ENCODE data around the gene SKIC3.

SKIC3 gene

GRCh38 chr5:95595289-95595931, 40.6 kb upstream of the SKIC3 start:
- H3K79me2 ChIP-seq (ENCODE audit: insufficient read depth, low read length) = no peaks in the 10 kb centered on the region
- TF ChIP-seq EZH2phosphoT487 (conservative IDR thresholded peaks at IDR 0.05; ENCODE audit: low read length) (no peak), CTCF (IDR thresholded peaks at IDR 0.05; ENCODE audit: insufficient read depth, low read length, poor library complexity, severe bottlenecking) (no peak)

GRCh38 chr5:95591490-95591901, 36.7 kb upstream of the SKIC3 start:
- no peak overlapping the region for H2AFZ ChIP-seq (ENCODE audit: low read depth, low read length, severe bottlenecking)
- H3K4me2 ChIP-seq (ENCODE audit: low read depth, low read length, poor library complexity, severe bottlenecking) = no peak overlapping the region
- H3K36me3 ChIP-seq (ENCODE audit: low read length) = no peaks in the 10 kb centered on the region
- no peaks in the 10 kb centered on the region for H3F3A ChIP-seq (ENCODE audit: insufficient read depth)
- no peaks in the 10 kb centered on the region for H3K27me3 ChIP-seq (ENCODE audit: low read length)
- H4K20me1 ChIP-seq (ENCODE audit: low read depth, low read length) = no peaks in the 10 kb centered on the region
- no peak overlapping the region for H3K27ac ChIP-seq (ENCODE audit: low read depth, low read length)
- no peak overlapping the region for H3K9ac ChIP-seq (ENCODE audit: low read length)
- TF ChIP-seq CTCF (IDR thresholded peaks at IDR 0.05; ENCODE audit: insufficient read depth, low read length, poor library complexity, severe bottlenecking) (no peak), EZH2phosphoT487 (conservative IDR thresholded peaks at IDR 0.05; ENCODE audit: low read length) (no peak)
- H3K79me2 ChIP-seq (ENCODE audit: insufficient read depth, low read length) = no peaks in the 10 kb centered on the region
- H3K9me3 ChIP-seq (ENCODE audit: insufficient read depth, low read length) = no peaks in the 10 kb centered on the region
- H3K9me2 ChIP-seq (replicated peaks; ENCODE audit: insufficient read depth, low read length) = no peaks in the 10 kb centered on the region
- H3K4me3 ChIP-seq (ENCODE audit: insufficient read depth, low read length, poor library complexity, severe bottlenecking) = no peak overlapping the region

More at GRCh38 chr5:95595289-95595931, 40.6 kb upstream of the SKIC3 start:
- no peak overlapping the region for H3K27ac ChIP-seq (ENCODE audit: low read depth, low read length)
- H3F3A ChIP-seq (ENCODE audit: insufficient read depth) = no peaks in the 10 kb centered on the region
- H3K27me3 ChIP-seq (ENCODE audit: low read length) = no peaks in the 10 kb centered on the region
- H3K9ac ChIP-seq (ENCODE audit: low read length) = no peak overlapping the region
- no peaks in the 10 kb centered on the region for H3K9me3 ChIP-seq (ENCODE audit: insufficient read depth, low read length)
- H3K9me2 ChIP-seq (replicated peaks; ENCODE audit: insufficient read depth, low read length) = no peaks in the 10 kb centered on the region
- no peaks in the 10 kb centered on the region for H4K20me1 ChIP-seq (ENCODE audit: low read depth, low read length)
- no peak overlapping the region for H3K4me3 ChIP-seq (ENCODE audit: insufficient read depth, low read length, poor library complexity, severe bottlenecking)
- H3K36me3 ChIP-seq (ENCODE audit: low read length) = no peaks in the 10 kb centered on the region
- no peak overlapping the region for H3K4me2 ChIP-seq (ENCODE audit: low read depth, low read length, poor library complexity, severe bottlenecking)
- no peak overlapping the region for H2AFZ ChIP-seq (ENCODE audit: low read depth, low read length, severe bottlenecking)

- Histone ChIP-seq H3K27ac (ENCODE audit: low read depth, low read length) (no peak overlapping the region), H3K4me2 (ENCODE audit: low read depth, low read length, poor library complexity, severe bottlenecking) (no peak overlapping the region), H3K27me3 (ENCODE audit: low read length) (no peaks in the 10 kb centered on the region), H3K9me2 (replicated peaks; ENCODE audit: insufficient read depth, low read length) (no peaks in the 10 kb centered on the region), H3K4me3 (ENCODE audit: insufficient read depth, low read length, poor library complexity, severe bottlenecking) (no peak overlapping the region), H3K79me2 (ENCODE audit: insufficient read depth, low read length) (no peaks in the 10 kb centered on the region), H3F3A (ENCODE audit: insufficient read depth) (no peaks in the 10 kb centered on the region), H3K9me3 (ENCODE audit: insufficient read depth, low read length) (no peaks in the 10 kb centered on the region), H4K20me1 (ENCODE audit: low read depth, low read length) (no peaks in the 10 kb centered on the region), H2AFZ (ENCODE audit: low read depth, low read length, severe bottlenecking) (no peak overlapping the region), H3K36me3 (ENCODE audit: low read length) (no peaks in the 10 kb centered on the region), H3K9ac (ENCODE audit: low read length) (no peak overlapping the region)
- TF ChIP-seq CTCF (IDR thresholded peaks at IDR 0.05; ENCODE audit: insufficient read depth, low read length, poor library complexity, severe bottlenecking) = no peak
These were observed 36.1 kb upstream of the SKIC3 start for GRCh38 chr5:95590880-95591279.
